Mesenchymal stem cell (in vitro differentiated cells and primary cell): Measurements from ENCODE around the gene SLC4A1.

Source experiments
- DNase-seq: peaks from one replicate; pipeline ENCODE4 v3.0.0-alpha.2; 2013
- H2AFZ ChIP-seq: one replicate; pipeline ENCODE4 v1.6.1; 2013; ENCODE audit warnings: low read depth, mild to moderate bottlenecking, control low read depth, inconsistent platforms, low read length, moderate library complexity
- H2AK5ac ChIP-seq: 2 replicates; pipeline ENCODE4 v1.6.1; 2013; ENCODE audit warnings: low read length, moderate library complexity, mild to moderate bottlenecking, inconsistent platforms; ENCODE audit not compliant: severe bottlenecking
- H2BK120ac ChIP-seq: one replicate; pipeline ENCODE4 v1.6.1; 2013; ENCODE audit warnings: low read depth, mild to moderate bottlenecking, inconsistent platforms, low read length, moderate library complexity
- H2BK12ac ChIP-seq, 2 experiments: one replicate each; pipeline ENCODE4 v1.6.1; 2013; ENCODE audit warnings: inconsistent platforms in 2 of 2, low read length in 2 of 2, mild to moderate bottlenecking in 2 of 2, moderate library complexity in 2 of 2, control low read depth in 1 of 2
- H2BK15ac ChIP-seq: one replicate; pipeline ENCODE4 v1.6.1; 2013; ENCODE audit warnings: mild to moderate bottlenecking, low read depth, inconsistent platforms; ENCODE audit not compliant: poor library complexity, severe bottlenecking
- H2BK5ac ChIP-seq: 2 replicates; pipeline ENCODE4 v1.6.1; 2013; ENCODE audit warnings: low read depth, mild to moderate bottlenecking, low read length, control low read depth, inconsistent platforms; ENCODE audit not compliant: poor library complexity, severe bottlenecking
- H3K14ac ChIP-seq, 2 experiments: one replicate each; pipeline ENCODE4 v1.6.1; 2013; ENCODE audit warnings: inconsistent platforms in 2 of 2, low read length in 2 of 2, control low read depth in 1 of 2, mild to moderate bottlenecking in 1 of 2, moderate library complexity in 1 of 2
- H3K18ac ChIP-seq, 2 experiments: one replicate each; pipeline ENCODE4 v1.6.1; 2013; ENCODE audit warnings: inconsistent platforms in 2 of 2, low read length in 2 of 2, control low read depth in 1 of 2, low read depth in 1 of 2, mild to moderate bottlenecking in 1 of 2
- H3K23ac ChIP-seq, 2 experiments: one replicate each; pipeline ENCODE4 v1.6.1; 2013; ENCODE audit warnings: inconsistent platforms in 2 of 2, low read length in 2 of 2, mild to moderate bottlenecking in 2 of 2, moderate library complexity in 2 of 2, control low read depth in 1 of 2
- H3K27ac ChIP-seq: 2 replicates; pipeline ENCODE4 v1.5.1; 2013; ENCODE audit warnings: mild to moderate bottlenecking, moderate library complexity, low read length, control low read depth, inconsistent platforms; ENCODE audit not compliant: poor library complexity, severe bottlenecking
- H3K27me3 ChIP-seq, 2 experiments: 2 replicates each; pipeline versions ENCODE4 v1.6.1 to v1.7.0; 2013; ENCODE audit warnings: low read length in 2 of 2, mild to moderate bottlenecking in 2 of 2, moderate library complexity in 2 of 2, control low read depth in 1 of 2, inconsistent platforms in 1 of 2; ENCODE audit not compliant: control insufficient read depth in 1 of 2, insufficient read depth in 1 of 2
- H3K36me3 ChIP-seq, 2 experiments: 2 replicates each; pipeline versions ENCODE4 v1.6.1 to v1.7.0; 2013; ENCODE audit warnings: low read length in 2 of 2, control low read depth in 1 of 2, inconsistent platforms in 1 of 2, low read depth in 1 of 2, mild to moderate bottlenecking in 1 of 2; ENCODE audit not compliant: insufficient read depth in 2 of 2, control insufficient read depth in 1 of 2
- H3K4ac ChIP-seq, 2 experiments: one replicate each; pipeline ENCODE4 v1.6.1; 2013; ENCODE audit warnings: inconsistent platforms in 2 of 2, low read length in 2 of 2, mild to moderate bottlenecking in 2 of 2, moderate library complexity in 2 of 2, control low read depth in 1 of 2, low read depth in 1 of 2
- H3K4me1 ChIP-seq: 2 replicates; pipeline ENCODE4 v1.6.1; 2013; ENCODE audit warnings: low read depth, low read length, control low read depth; ENCODE audit not compliant: control insufficient read depth, insufficient read depth
- H3K4me2 ChIP-seq: 2 replicates; pipeline ENCODE4 v1.6.1; 2013; ENCODE audit warnings: low read length, mild to moderate bottlenecking, inconsistent platforms; ENCODE audit not compliant: poor library complexity, severe bottlenecking
- H3K4me3 ChIP-seq, 2 experiments: 2 replicates each; pipeline versions ENCODE4 v1.5.1 to v1.7.0; 2013; ENCODE audit warnings: low read length in 2 of 2, mild to moderate bottlenecking in 2 of 2, control low read depth in 1 of 2, low read depth in 1 of 2; ENCODE audit not compliant: insufficient read depth in 1 of 2
- H3K79me1 ChIP-seq: replicated peaks from 2 replicates; pipeline ENCODE4 v1.6.1; 2013; ENCODE audit warnings: mild to moderate bottlenecking, control low read depth, low read length, inconsistent platforms; ENCODE audit not compliant: poor library complexity, severe bottlenecking
- H3K9ac ChIP-seq: 2 replicates; pipeline ENCODE4 v1.7.0; 2013; ENCODE audit warnings: mild to moderate bottlenecking, low read length, moderate library complexity
- H3K9me3 ChIP-seq: 2 replicates; pipeline ENCODE4 v1.7.0; 2013; ENCODE audit warnings: mild to moderate bottlenecking, low read length; ENCODE audit not compliant: control insufficient read depth
- H4K8ac ChIP-seq: one replicate; pipeline ENCODE4 v1.6.1; 2013; ENCODE audit warnings: inconsistent platforms, mild to moderate bottlenecking, low read length, moderate library complexity
- H4K91ac ChIP-seq: one replicate; pipeline ENCODE4 v1.6.1; 2013; ENCODE audit warnings: mild to moderate bottlenecking, low read length, inconsistent platforms
- WGBS: methylation state at CpG from one replicate; pipeline ENCODE4 v1.1.7; 2013; ENCODE audit warnings: mixed read lengths; 5-methylcytosine and 5-hydroxymethylcytosine counted together

The SLC4A1 gene

GRCh38 chr17:44297975-44298374 lies 30.0 kb upstream of the SLC4A1 start:
- Histone ChIP-seq H4K91ac (no peak overlapping the region), H3K4me2 (no peak overlapping the region), H3K4me1 (no peaks in the 10 kb centered on the region), H3K27ac (no peak overlapping the region), H3K9ac (no peak overlapping the region), H3K4me3 (no peak overlapping the region), H3K9me3 (no peaks in the 10 kb centered on the region), H3K23ac (no peak overlapping the region), H3K27me3 (peaks cover 36 to 56% of the 10 kb centered on the region in 2 experiments), H2BK12ac (no peak overlapping the region), H3K79me1 (no peaks in the 10 kb centered on the region), H2BK120ac (no peak overlapping the region), H3K14ac (no peak overlapping the region), H2AK5ac (no peak overlapping the region), H2BK15ac (no peak overlapping the region), H3K18ac (no peak overlapping the region), H2AFZ (no peak overlapping the region), H3K36me3 (no peaks in the 10 kb centered on the region), H3K4ac (no peak overlapping the region), H4K8ac (no peak overlapping the region), H2BK5ac (no peak overlapping the region)
- no peak for DNase-seq
- WGBS: 86% methylated on average over 3 of the region's 3 CpGs

- no peaks in the 10 kb centered on the region for H3K4me1 ChIP-seq
- no peak overlapping the region for H2AK5ac ChIP-seq
- H3K4ac ChIP-seq: no peak overlapping the region
- H3K4me2 ChIP-seq: no peak overlapping the region
- peaks cover 29 to 49% of the 10 kb centered on the region in 2 experiments for H3K27me3 ChIP-seq
- no peak overlapping the region for H3K23ac ChIP-seq
- no peaks in the 10 kb centered on the region for H3K9me3 ChIP-seq
- H3K36me3 ChIP-seq: no peaks in the 10 kb centered on the region
- H2AFZ ChIP-seq: no peak overlapping the region
- 79% methylated on average over 9 of the region's 9 CpGs for WGBS
- H2BK15ac ChIP-seq: no peak overlapping the region
- no peak overlapping the region for H3K4me3 ChIP-seq
- H4K8ac ChIP-seq: no peak overlapping the region
- H4K91ac ChIP-seq: no peak overlapping the region
- no peak overlapping the region for H3K14ac ChIP-seq
- H3K18ac ChIP-seq: no peak overlapping the region
- no peaks in the 10 kb centered on the region for H3K79me1 ChIP-seq
- no peak overlapping the region for H3K27ac ChIP-seq
- no peak overlapping the region for H3K9ac ChIP-seq
- H2BK5ac ChIP-seq: no peak overlapping the region
- no peak overlapping the region for H2BK12ac ChIP-seq
- no peak overlapping the region for H2BK120ac ChIP-seq
- no peak for DNase-seq
Measured at GRCh38 chr17:44293509-44294226, 25.7 kb upstream of the SLC4A1 start.

- Histone ChIP-seq H2AK5ac (no peak overlapping the region), H3K9ac (no peak overlapping the region), H3K4me1 (no peaks in the 10 kb centered on the region), H2AFZ (no peak overlapping the region), H2BK12ac (no peak overlapping the region), H3K9me3 (no peaks in the 10 kb centered on the region), H2BK15ac (no peak overlapping the region), H3K14ac (no peak overlapping the region), H3K79me1 (no peaks in the 10 kb centered on the region), H3K23ac (no peak overlapping the region), H3K4ac (no peak overlapping the region), H3K27ac (no peak overlapping the region), H3K4me3 (no peak overlapping the region), H4K91ac (no peak overlapping the region), H2BK120ac (no peak overlapping the region), H3K36me3 (no peaks in the 10 kb centered on the region), H3K18ac (no peak overlapping the region), H3K4me2 (no peak overlapping the region), H4K8ac (no peak overlapping the region), H2BK5ac (no peak overlapping the region), H3K27me3 (peaks cover 16 to 28% of the 10 kb centered on the region in 2 experiments)
- no peak for DNase-seq
- WGBS: 81% methylated on average over 8 of the region's 8 CpGs
Measured at GRCh38 chr17:44287651-44288050, 19.7 kb upstream of the SLC4A1 start.

- Histone ChIP-seq H3K9ac (no peak overlapping the region), H3K23ac (no peak overlapping the region), H3K9me3 (no peaks in the 10 kb centered on the region), H4K8ac (no peak overlapping the region), H2BK120ac (no peak overlapping the region), H3K36me3 (no peaks in the 10 kb centered on the region), H2BK12ac (no peak overlapping the region), H3K4me3 (no peak overlapping the region), H2BK15ac (no peak overlapping the region), H3K4ac (no peak overlapping the region), H2AK5ac (no peak overlapping the region), H2AFZ (no peak overlapping the region), H3K4me2 (no peak overlapping the region), H3K4me1 (peaks cover 14% of the 10 kb centered on the region), H3K27me3 (peaks cover 8 to 15% of the 10 kb centered on the region in 2 experiments), H3K27ac (no peak overlapping the region), H2BK5ac (no peak overlapping the region), H3K79me1 (no peaks in the 10 kb centered on the region), H3K14ac (no peak overlapping the region), H3K18ac (no peak overlapping the region), H4K91ac (no peak overlapping the region)
- WGBS: 100% methylated on average over 3 of the region's 4 CpGs
- no peak for DNase-seq
Measured at GRCh38 chr17:44284024-44284400, 16.1 kb upstream of the SLC4A1 start.
